GM19468 (cell line): ENCODE results near the gene GRK6.
A peak's percentile ranks its signal among the peaks of the same experiment; 100 is the strongest.

Source experiments
- ATAC-seq: cut with Tn5 transposase; IDR thresholded peaks from one replicate; pipeline ENCODE4 v1.9.1; 2021; ENCODE audit warnings: mild to moderate bottlenecking, moderate library complexity, moderate number of reproducible peaks; ENCODE audit not compliant: unreplicated experiment; ENCODE audit errors: extremely low read depth

GRK6 gene

GRCh38 chr5:177449140-177450061, 22.9 kb downstream of the GRK6 start:
- no peak for ATAC-seq

GRCh38 chr5:177450667-177451424, 24.4 kb downstream of the GRK6 start:
- ATAC-seq: no peak

GRCh38 chr5:177452688-177453638, 26.5 kb downstream of the GRK6 start:
- no peak for ATAC-seq

GRCh38 chr5:177453852-177454396, 27.4 kb downstream of the GRK6 start:
- ATAC-seq: no peak

- ATAC-seq: no peak
Observed at GRCh38 chr5:177454397-177455035, 28.0 kb downstream of the GRK6 start.

- ATAC-seq: peak; percentile 13
Observed at GRCh38 chr5:177455036-177455660, 28.7 kb downstream of the GRK6 start.

GRCh38 chr5:177455661-177456590, 29.4 kb downstream of the GRK6 start:
- ATAC-seq: no peak

- ATAC-seq: no peak
Observed at GRCh38 chr5:177456591-177456964, 30.1 kb downstream of the GRK6 start.

GRCh38 chr5:177456976-177457851, 30.7 kb downstream of the GRK6 start:
- no peak for ATAC-seq

GRCh38 chr5:177457852-177458681, 31.6 kb downstream of the GRK6 start:
- no peak for ATAC-seq

GRCh38 chr5:177458912-177459350, 32.5 kb downstream of the GRK6 start:
- ATAC-seq: no peak

- no peak for ATAC-seq
Observed at GRCh38 chr5:177459357-177459756, 32.9 kb downstream of the GRK6 start.

- no peak for ATAC-seq
Observed at GRCh38 chr5:177459819-177460628, 33.5 kb downstream of the GRK6 start.

GRCh38 chr5:177462021-177462670, 35.7 kb downstream of the GRK6 start:
- no peak for ATAC-seq

- no peak for ATAC-seq
Observed at GRCh38 chr5:177465044-177465443, 38.6 kb downstream of the GRK6 start.
